LoVo (cell line): ENCODE data around the gene ABI3BP.
"Not testable (repeated sequence)": the region's sequence is repeated elsewhere in the genome, so short reads cannot be mapped to it uniquely, and the experiment has no call there.

Experiments used
- DNase-seq: peaks from one replicate; pipeline ENCODE4 v3.0.0-alpha.2; 2016; ENCODE audit warnings: low spot score

ABI3BP gene

DNA sequence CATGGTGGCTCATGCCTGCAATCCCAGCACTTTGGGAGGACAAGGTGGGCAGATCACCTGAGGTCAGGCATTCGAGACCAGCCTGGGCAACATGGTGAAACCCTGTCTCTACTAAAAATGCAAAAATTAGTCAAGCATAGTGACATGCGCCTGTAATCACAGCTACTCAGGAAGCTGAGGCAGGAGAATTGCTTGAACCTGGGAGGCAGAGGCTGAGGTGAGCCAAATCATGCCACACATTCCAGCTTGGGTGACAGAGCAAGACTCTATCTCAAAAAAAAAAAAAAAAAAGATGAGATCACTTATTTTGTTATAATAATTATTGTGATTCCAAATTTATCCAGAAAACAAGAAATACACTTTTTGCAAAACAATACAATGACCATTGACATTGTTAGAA is 47.1 kb downstream of the ABI3BP start:
- DNase-seq, result not testable (repeated sequence)

DNA sequence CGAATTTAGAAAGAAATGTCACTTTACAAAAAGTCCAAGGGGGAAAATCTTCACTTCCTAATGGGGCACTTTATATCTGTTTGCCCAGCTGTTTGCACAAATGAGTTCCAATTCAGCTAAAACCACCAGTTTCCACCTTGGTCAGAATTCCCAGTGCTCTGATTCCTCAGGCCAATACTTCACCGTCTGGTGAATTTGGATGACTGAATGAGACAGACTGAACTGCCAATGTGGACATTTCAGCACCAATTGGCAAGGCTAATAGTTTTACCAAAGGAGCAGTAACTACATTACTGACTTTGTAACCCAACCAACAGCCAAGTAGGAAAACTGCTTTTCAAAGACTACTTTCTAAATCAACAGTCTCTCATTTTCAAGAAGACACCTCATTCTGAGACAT is 51.8 kb downstream of the ABI3BP start:
- DNase-seq, result no peak

DNA sequence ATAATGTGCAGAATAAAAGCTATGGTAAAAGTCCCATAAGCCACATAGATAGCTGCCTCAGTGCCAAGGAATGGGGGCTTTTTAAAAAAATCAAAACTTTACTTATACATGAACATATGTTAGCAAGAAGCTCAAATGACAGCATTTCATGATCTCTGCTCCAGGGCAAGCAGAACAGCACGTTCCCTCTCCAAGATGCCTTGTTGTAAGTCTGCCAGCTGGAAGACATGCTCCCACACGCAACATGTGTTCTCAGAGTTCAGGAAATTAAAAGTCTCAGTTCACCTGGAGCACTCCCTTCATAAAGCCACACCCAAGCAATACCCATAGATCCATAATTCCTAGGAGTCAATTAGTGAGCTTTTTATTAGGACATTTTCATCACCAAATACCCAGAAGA is 52.2 kb downstream of the ABI3BP start:
- DNase-seq, result no peak

DNA sequence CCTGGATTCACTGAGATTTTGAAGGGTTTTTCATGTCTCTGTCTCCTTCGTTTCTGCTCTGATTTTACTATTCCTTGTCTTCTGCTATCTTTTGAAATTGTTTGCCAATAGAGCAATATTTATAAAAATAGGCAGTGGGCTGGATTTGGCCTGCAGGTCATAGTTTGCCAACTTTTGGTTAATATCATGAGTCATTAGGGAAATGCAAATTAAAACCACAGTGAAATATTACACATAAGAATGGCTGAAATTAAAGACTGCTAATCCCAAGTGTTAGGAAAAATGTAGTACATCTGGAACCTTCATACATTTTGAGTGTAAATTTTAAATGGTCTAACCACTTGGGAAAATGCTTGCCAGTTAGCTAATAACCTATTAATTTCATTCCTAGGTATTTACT is 56.3 kb downstream of the ABI3BP start:
- DNase-seq, result no peak

DNA sequence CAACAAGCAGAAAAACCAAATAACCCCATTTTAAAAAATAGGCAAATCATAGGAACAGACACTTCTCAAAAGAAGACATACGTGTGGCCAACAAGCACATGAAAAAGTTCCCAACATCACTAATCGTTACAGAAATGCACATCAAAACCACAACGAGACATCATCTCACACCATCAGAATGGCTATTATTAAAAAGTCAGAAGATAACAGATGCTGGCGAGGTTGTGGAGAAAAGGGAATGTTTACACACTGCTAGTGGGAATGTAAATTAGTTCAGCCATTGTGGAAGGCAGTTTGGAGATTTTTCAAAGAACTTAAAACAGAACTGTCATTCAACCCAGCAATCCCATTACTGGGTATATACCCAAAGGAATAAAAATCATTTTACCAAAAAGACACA is 60.7 kb downstream of the ABI3BP start:
- no peak for DNase-seq

DNA sequence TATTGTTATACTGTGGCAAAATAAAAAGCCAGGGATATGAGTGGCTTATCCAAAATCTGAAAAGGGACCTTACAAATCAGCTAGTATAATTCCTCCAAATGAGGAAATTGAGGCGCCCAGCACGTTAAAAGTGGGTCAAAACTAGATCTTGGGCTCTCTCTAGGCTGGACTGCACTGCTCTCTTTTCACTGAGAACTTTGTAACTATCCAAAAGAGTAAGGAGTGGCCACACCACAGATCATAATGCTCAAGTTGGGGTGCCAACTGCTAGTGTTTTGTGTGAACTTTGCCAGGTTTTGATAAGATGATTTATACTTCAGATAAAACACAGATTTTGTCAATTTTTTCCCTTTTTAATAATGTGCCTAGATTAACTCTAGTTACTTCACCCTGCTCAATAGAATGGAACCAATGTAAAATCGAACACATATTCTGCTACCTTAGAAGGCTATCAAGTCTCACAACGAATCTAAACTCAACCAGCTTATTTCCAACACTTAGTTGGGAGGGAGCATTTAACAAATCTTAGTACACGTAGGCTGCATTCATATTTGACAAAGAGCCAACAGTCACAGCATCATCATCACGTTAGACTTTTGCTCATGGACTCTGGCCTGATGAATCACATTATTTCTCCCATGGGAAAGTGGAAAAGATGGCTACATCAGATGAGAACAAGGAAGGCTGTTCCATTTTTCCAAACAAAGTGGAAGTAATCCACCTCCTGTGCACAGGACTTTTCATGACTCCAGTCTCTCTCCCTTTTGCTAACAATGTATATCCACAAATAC is 64.4 kb downstream of the ABI3BP start:
- no peak for DNase-seq

DNA sequence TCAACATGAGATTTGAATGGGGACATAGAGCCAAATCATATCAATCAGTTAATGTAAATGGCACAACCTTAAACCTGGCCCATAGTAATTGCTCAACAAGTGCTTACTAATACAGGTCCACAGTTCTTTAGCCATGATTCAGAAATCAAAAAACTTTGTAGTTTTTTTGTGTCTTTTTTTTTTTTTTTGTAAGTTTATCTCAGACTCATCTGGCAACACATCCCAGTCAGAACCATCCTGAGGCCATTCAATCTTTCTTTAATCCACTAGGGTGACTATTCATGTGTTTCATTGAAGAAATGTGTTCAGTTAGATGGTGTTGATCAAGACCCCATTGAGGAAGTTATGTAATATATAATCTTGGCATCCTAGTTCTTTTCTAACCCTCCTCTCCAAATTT is 65.4 kb downstream of the ABI3BP start:
- DNase-seq, result no peak

DNA sequence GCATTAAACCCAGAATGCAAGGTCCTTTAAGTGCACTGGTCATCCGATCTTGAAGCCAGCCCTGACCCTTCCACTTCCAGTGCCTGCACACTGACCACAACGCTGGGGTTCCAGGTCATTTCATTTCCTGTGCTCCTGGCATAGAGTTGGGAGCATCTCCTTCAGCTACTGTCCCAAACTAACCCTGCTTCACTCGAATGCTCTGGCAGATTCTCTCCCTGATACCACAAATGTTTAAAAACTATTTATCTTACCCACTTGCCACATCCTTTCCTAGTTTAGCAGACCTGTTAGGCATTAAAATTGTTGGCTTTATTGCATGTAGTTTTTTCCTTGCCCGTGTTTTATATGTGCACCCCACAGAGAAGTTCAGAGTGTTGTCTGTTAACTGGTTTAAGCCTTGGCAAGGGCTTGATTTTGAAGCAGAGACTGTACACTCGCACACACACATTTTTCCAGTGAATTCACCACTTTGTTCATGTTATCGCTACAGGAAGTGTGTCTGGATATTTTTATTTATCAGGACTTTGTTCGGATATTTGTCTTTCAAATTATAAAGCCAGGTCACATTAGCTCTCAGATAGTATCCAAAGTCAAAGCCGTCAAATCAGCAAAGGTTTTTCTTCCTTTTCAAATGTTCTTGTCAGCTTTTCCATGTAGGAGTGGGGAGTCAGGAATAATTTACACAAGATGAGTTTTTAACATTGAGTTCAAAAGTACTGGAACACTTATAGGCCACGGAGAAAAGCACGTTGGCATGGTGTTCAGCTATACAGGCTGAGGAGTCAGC is 77.3 kb downstream of the ABI3BP start:
- no peak for DNase-seq

DNA sequence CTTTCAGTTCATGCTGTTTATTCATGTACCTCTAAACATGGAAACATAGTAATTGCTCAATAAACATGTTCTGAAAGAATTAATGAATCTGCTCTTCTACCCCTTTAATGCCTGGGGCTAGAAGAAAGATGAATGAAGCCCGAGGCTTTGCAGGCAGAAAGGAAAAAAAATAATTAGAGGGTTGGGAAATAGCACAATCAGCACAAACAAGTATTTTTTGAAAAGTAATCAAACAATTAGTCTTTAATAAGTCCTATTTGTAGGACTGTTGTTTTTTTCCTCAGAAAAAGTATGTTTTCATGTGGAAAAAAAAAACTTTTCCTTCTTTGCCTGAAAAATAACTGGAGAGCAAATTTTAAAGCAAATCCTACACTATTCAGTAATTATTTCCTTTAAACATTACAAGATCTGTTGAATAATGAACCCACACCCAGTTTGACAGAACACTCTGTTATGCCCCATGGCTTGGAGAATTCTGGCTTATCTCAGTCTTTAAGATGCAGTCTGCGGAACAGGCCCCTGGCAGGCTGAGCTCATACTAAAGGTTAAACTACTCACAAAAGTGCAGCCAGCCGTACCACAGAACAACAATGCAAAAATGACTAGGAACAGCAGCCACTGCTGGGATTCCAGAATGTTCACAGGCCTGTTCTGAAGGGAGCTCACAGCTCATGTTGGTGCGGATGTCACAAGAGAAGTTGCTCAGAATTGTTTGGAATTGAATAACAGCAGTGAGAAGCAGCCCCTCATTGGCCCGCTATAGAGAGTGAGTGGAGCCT is 79.2 kb downstream of the ABI3BP start:
- DNase-seq, result no peak

DNA sequence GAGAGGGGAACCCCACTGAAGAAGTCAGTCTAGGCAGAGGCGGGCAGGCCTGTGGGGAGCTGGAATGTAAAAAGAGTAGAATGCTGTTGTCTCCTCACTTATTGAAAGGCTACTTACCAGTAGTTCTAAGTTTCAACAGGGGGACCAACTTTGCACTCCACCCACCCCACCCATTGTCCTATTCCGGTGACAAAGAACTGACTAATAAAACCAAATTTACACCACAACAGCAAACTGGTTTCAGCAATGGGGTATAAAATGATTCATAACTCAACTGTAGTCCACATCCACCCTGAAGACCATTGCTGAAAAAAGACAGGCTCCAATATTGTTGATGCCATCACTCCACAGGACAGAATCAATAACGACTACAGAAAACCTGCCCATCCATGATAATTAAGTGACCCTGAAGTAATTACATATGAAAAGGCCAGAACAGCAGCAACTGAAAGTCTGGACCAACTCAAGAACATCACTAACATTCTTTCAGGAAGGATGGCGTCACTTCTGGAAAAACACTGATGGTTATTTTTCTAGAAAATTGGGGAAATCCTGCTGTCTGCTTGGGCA is 80.2 kb downstream of the ABI3BP start:
- no peak for DNase-seq

DNA sequence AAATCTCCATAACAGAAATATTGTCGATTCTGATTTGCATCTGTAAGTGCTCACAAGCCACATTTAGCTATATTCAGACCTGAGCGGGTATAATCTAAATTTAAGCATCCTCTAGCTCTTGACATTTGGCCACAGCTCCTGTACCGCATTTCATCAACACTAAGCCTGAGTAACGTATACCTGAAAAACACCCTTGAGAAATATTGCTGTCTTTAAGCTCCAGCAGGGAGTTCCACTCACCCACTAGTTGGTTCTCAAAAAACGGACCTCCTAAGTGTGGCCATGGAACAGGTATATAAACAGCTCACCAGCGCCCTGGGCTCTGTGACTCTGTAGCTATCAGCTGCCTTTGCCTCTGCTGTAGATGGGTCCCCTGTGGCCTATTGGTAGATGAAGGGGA is 80.7 kb downstream of the ABI3BP start:
- DNase-seq, result no peak

DNA sequence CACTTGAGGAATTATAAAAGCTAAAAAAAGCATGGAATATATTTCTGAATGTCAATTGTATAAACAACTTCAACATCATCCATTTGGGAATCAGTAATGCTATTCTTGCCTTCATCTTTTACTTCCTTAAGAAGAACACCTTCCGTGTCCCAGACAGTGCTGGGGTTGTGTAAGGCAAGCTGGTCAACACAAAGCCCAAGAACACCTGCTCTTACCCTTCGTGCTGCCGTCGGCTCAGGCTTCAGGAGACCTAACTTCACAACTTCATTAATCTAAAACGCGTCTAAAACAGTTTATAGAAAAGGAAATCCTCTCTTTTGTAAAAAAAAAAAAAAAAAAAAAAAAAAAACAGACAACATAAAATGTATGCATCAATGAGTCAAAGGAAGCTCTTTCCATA is 81.3 kb downstream of the ABI3BP start:
- DNase-seq, result no peak

DNA sequence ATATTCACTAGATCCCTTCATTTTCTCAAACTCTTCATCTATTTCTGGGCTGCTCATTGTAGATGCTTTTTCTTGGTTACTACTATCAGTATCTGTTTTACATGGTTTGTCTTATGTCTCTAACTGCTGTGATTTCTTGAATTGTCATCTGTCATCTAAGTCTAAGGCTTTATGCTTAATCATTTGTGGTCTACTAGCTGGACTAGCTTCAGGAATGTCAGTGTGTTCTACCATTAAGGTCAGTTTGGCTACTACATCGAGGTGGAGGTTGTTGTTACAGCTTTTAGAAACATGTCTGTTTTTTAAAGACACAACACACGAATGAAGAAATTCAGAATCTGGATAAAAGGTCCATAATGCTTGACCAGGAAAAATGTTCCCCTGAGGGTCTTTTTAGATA is 82.2 kb downstream of the ABI3BP start:
- DNase-seq, result no peak

DNA sequence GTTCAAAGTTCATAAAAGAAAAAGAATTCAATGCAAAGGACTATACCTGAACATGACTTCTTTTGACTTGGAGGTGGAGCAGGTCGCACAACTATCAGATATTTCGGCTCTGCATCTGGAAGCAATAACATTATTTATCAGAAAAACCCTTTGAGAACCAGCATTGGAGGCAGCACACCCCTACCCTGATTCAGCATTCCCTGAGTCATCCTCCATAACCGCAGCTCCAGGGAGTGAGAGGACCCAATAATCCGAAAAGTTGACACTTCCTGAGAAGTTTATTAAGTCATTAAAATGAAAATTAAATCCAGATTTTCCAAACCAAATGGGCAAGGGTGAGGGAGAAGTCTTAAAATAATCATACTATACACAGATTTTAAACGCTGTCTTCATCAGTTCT is 90.6 kb downstream of the ABI3BP start:
- DNase-seq, result no peak

DNA sequence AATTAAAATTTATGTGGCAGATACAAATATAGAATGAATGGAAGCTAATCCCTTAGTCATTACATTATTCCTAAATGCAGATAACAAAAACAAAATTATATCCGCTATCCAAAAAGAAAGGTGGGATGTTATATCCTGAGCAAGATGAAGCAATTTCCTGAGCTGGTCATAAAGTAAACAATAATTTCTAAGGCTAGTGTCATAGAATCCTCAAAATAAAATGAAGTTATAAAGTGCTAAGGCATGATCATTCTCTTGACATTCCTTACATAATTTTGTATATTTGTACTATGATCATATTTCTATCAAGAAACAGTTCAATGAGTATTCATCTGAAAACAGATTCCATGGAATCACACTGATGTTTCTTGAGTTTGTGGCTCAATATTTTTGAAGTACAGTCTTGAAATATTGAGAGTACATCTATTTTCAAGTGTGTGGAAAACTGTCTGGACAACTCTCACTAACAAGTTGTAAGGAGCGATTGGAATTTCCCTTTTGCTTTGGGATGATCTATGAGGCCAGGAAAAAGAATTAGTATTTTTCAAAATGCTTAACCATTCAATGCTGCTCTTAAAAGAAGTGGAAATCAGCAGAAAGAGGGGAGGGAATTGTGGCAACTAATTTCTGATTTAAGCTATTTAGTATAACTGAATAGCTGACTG is 92.4 kb downstream of the ABI3BP start:
- no peak for DNase-seq

DNA sequence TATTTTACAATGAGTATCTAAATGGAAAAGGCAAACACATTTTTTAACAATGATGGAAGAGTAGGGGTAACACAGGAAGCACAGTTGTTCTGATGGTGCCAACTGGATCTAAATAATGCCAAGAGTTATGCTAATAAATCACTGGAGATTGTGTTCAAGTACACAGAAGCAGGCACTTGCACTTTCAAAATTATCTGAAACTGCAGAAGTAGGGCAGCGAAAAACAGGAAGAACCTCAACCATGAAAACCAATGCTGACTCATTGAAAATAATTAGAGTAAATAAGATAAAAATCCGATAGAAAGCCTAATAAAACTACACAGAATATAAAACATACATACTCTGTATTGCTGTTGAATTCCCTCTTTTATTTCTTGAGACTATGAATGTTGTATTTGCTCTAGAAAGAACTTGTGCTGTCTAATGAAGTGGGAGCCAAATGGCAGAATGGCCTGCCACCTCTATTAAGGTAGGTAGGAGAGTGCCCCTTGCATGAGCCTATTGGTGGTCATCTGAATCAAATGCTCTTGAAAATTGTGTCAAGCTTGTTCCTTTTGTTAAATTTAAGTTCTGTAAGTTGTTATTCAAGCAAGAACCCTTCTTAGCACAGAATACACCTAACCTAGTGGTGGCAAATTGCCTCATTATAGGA is 93.7 kb downstream of the ABI3BP start:
- DNase-seq, result no peak

DNA sequence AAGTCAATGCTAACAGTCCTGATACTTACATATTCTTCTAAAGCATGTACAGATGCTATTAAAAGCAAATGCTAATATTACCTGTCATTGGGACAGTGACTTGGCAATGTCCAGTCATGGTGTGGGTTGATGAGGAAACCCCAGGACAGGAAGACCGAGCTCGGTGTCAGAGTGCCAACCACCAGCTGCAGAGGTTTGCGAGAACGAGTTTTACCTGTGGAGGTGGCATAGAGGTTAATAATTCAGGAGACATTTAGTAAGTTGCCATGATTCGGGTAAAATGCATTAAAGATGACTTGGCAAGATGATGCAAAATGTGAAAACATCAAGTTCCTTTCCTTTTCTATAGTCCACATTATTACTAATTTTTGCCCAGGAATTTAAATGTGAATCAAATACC is 94.5 kb downstream of the ABI3BP start:
- no peak for DNase-seq

DNA sequence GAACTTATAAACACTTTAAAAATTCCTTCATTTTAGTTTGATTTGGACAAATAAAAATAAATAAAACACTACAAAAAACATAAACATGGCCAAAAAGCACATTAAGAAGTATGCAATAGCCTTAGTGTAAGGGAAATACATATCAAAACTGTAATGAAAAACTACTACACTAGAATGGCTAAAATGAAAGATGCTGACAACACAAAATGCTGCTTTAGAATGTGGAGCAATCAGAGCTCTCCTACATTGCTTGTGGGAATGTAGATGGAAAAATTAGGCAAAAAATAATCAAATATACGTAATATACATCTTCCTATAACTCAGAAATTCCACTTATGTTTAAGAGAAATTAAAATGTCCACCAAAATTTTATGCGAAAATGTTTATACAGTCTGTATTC is 96.2 kb downstream of the ABI3BP start:
- no peak for DNase-seq

DNA sequence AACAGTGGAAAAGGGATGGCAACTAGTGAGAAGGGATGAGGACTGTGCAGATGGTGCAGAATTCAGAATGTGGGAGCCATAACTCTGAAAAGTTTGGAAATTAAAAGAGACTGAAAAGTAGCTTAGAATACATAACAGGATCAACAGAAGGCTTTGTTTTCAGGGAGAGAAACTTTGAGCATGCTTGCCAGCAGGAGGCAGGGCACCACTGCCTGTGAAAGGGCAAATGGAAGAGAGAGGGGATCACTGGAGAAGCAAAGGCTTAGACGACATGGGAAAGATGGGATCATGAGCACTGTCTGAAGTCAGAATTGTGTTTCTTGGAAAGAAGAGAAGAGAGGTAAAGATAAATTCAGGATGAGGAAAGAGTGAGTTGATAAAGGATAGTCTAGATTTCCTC is 99.6 kb downstream of the ABI3BP start:
- no peak for DNase-seq

DNA sequence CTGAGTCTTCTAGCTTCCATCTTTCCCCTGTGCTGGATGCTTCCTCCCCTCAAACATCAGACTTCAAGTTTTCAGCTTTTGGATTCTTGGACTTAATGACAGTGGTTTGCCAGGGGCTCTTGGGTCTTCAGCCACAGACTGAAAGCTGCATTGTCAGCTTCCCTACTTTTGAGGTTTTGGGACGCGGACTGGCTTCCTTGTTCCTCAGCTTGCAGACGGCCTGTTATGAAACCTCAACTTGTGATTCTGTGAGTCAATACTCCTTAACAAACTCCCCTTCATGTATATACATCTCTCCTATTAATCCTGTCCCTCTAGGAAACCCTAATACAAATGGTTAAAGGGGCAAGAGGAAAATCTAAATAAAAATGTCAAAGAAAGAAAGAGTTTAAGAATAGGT is 100.1 kb downstream of the ABI3BP start:
- DNase-seq, result no peak

DNA sequence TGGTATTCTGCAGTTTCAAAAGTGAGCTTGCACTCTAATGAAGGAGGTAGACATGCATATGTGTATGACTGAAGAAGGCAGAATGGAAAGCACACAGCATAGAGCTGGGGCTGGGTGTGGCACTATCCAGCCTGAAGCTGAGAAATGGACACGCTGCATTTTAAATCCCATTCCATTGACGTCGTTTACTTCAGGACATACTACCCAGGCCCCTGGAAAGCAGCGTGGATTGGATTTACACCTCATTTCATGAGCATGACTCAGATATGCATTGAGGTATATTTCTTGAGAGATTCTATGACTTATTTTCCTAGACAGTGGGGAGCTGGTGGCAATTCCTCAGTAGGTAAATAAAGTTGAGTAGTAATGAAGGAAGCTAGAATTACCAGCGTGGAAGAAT is 101.4 kb downstream of the ABI3BP start:
- DNase-seq, result no peak

DNA sequence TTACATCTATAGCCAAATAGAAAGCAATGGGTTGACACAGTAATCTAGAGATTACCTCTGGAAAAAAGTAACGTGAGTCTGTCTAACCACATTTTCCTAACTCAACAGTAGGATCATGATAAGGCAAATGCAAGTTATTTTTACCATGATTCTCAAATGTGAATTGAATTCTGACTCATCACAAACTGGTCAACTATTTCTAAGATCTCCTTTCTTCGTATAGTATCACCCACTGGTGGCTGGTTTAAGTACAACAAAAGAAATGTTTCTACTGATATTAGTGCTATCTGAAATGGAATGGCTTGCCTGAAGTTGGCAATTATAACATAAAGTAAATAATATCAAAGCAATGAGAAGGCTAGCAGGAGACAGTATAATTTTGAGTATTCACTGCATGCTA is 102.2 kb downstream of the ABI3BP start:
- no peak for DNase-seq
